NCI-H2171 (cell line): Measurements from ENCODE around the gene PTPA.
"Not testable (repeated sequence)": the region's sequence is repeated elsewhere in the genome, so short reads cannot be mapped to it uniquely, and the experiment has no call there.

Experiments used
- DNase-seq: peaks from one replicate; lab custom pipeline; 2025; lab: John Stamatoyannopoulos, UW

PTPA gene

GRCh38 chr9:129109952-129110739 is 1.1 kb upstream of the PTPA start:
- DNase-seq = no peak

GRCh38 chr9:129111528-129112151 is 425 bp downstream of the PTPA start:
- DNase-seq = peak; percentile 46

GRCh38 chr9:129112526-129112925 is 1.3 kb downstream of the PTPA start:
- not testable (repeated sequence) for DNase-seq

DNA sequence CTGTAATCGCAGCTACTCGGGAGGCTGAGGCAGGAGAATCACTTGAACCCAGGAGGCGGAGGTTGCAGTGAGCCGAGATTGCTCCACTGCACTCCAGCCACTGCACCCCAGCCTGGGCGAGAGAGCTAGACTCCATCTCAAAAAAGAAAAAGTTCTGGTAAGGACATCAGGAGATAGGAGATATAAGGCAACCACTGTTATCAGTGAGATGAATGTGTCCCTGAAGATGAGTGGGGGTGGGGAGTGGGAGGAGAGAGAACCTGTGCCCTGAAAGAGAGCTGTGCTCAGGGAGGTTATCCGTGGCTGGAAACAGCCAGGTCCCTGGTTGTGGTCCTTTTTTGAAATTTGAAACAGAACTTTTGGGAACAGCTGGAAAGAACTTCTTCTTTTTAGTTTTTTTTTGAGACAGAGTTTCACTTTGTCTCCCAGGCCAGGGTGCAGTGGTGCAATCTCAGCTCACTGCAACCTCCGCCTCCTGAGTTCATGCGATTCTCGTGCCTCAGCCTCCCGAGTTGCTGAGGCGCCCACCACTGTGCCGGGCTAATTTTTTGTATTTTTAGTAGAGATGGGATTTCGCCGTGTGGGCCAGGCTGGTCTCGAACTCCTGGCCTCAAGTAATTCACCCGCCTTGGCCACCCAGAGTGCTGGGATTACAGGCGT is 2.6 kb downstream of the PTPA start:
- no peak for DNase-seq

GRCh38 chr9:129118799-129119198 is 7.6 kb downstream of the PTPA start:
- DNase-seq = no peak

DNA sequence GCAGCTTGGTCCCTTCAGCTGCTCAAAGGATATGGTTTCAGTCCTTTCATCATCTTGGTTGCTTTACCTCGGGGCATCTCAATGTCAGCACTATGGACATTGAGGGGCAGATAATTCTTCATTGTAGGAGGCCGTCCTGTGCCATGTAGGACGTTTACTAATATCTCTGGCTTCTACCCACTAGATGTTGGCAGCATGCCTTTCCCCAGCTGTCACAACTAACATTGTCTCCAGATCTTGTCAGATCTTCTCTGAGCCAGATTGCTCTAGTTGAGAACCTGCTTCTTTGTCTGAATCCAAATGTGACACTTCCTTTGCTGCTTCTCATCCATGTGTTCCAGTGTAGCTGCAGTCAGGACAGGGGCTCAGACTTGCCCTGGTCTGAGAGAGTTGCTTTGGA is 10.3 kb downstream of the PTPA start:
- DNase-seq = no peak

DNA sequence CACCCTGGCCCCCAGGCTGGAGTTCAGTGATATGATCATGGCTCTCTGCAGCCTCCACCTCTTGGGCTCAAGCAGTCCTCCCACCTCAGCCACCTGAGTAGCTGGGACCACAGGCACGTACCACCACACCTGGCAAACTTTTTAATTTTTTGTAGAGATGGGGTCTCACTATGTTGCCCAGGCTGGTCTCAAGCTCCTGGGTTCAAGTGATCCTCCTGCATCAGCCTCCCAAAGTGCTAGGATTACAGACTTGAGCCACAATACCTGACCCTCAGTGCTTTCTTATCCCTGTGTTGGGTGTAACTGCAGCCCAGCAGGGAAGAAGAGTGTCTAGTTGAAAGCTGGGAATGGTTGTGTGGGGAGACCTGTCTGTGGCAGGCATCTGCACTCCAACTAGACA is 10.9 kb downstream of the PTPA start:
- DNase-seq = no peak

GRCh38 chr9:129122976-129123375 is 11.8 kb downstream of the PTPA start:
- DNase-seq = not testable (repeated sequence)

- DNase-seq = no peak
These were observed 13.4 kb downstream of the PTPA start for GRCh38 chr9:129124506-129125069.

DNA sequence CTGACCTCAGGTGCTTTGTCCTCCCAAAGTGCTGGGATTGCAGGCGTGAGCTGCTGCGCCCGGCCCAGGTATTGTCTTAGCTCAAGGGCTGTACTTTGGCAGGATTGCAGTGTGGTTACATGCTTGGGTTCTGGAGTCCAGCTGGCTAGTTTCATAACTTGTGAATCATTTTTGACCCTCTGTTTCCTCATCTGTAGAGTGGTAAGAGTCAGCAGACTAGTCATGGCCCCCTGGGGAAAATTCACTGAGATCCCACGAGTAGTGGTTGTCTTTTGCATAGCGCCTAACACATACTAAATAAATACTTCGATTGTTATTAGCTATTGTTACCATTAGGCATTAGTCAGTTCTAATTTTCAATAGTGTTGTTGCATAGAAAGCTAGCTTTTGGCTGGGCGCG is 14.3 kb downstream of the PTPA start:
- DNase-seq = no peak

DNA sequence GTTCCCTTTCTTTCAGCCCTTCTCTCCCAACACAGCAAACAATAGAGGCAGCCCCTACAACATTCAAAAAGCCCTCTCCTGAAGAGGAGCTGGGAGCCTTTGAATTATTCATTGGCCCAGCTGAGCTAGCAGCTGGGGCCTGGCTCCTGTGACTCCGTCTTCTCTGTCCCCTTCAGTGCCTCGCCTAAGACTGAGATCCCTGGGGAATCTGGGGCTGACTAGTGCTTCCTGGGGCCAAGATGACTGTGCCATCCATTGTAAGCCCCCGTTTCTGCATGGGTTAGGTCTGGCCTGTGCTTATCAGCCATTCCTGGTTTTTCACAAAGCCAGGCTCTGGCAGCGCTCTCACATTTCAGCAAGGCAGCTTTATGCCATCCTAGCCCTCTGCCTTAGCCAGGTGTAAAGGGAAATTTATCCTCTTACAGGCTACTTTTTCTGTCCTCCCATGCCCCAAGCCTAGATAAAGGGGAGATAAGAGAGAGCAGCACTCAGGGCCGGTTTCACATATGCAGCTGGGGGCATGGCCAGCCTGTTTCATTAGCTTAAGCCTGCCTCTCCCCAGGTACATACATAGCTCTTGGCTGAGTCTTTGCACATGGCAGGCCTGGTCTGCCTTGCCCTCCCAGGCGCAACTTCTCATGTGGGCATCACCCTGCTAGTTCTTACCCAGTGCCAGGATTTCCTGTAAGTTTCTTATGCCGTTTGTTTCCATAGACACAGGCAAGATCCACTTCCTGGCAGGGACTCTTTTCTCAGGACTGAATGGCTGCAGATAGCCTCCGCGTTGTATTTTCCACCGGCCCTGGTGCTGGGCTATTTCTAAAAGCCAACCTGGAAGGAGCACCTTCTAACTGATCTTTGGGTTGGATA is 15.8 kb downstream of the PTPA start:
- peak; percentile 83 for DNase-seq

- no peak for DNase-seq
These were observed 17.5 kb downstream of the PTPA start for GRCh38 chr9:129128689-129129088.

DNA sequence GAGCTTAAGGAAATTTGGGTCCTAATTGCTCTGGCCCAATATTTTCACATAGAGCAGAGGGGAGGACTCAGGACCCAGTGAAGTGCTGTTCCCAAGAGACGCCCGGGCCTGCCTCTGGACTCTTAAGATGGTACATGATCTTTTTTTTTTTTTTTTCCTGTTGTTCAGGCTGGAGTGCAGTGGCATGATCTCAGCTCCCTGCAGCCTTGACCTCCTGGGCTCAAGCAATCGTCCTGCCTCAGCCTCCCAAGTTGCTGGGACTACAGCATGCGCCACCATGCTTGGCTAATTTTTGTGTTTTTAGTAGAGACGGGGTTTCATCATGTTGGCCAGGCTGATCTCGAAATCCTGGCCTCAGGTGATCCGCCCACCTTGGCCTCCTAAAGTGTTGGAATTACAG is 19.1 kb downstream of the PTPA start:
- not testable (repeated sequence) for DNase-seq

GRCh38 chr9:129130791-129131190 is 19.6 kb downstream of the PTPA start:
- no peak for DNase-seq

- DNase-seq = peak; percentile 69
These were observed 20.3 kb downstream of the PTPA start for GRCh38 chr9:129131300-129132145.

DNA sequence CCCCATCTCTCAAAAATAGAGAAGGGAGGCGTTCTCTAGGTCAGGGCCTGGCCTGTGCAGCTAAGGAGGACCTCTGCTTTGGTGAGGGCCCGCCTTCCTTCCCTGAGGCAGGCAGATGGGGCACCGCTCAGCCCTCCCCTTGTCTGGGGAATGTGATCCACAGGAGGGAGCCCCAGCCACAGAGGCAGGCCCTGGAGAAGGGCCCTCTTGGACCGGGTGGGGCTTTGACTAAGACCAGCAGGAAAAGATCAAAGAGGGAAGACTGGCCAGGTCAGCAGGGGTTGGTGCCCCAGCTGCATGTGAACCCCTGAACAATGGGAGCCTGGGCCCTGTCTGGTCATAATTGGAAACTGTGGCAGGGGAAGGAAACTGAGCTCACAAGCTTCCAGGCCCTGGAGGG is 21.9 kb downstream of the PTPA start:
- no peak for DNase-seq

GRCh38 chr9:129135476-129135875 is 24.3 kb downstream of the PTPA start:
- no peak for DNase-seq

DNA sequence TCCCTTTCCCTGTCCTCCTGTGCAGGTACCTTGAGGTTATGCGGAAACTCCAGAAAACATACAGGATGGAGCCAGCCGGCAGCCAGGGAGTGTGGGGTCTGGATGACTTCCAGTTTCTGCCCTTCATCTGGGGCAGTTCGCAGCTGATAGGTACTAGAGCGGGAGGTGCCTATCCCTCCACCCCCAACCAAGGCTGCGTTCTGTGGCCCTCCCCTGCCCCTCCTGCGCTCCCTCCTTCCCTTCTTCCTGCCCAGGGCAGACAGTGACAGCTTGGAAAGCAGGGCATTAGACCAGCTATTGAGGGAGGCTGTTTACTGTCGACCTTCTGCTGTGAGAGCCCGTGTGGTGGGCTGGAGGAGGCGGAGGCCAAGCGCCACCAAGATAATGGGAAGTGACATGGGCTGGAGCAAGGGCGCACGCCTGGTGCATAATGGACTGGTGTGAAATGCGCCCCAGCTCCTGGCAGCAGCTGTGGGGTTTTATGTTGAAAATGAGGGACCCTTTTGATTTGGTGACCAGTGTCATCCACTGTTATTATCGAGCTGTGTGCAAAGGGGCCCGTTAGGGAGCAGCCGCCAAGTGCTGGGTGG is 25.3 kb downstream of the PTPA start:
- DNase-seq = no peak

- no peak for DNase-seq
These were observed 26.3 kb downstream of the PTPA start for GRCh38 chr9:129137292-129138143.

DNA sequence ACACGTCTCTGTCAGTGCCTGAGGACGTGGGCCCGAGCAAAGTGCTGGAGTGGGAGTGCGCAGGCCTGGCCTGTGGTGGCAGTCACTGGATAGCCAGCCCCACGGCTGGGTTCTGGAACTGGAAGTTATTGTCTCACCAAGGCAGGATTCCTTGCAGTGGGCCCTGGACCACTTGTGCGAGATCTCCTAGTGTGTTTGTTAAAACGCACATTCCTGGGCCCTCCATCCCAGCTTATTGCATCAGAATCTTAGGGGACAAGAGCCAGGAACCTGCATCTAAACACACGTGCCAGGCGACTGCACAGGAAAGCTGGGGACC is 26.9 kb downstream of the PTPA start:
- no peak for DNase-seq
